ENCODE measurements around the gene LHFPL2. TPM values are rescaled to one million over a fixed set of nuclear protein-coding genes. Genes with fewer than 3 reads are reported as not detected.

Gene LHFPL2
- total RNA-seq, 4 donors from 2014 or later, result 14.7 to 127 (median 28.0) TPM

- Histone ChIP-seq H3K27ac (peak overlapping the region; percentile 68 to 73), H3K4me3 (no peak overlapping the region), H3K9me3 (no peaks in the 10 kb centered on the region), H3K27me3 (no peaks in the 10 kb centered on the region), H3K36me3 (no peaks in the 10 kb centered on the region), H3K4me1 (no peaks in the 10 kb centered on the region)
- DNase-seq, result no peak
- intact Hi-C loops (cut with DNase I; ENCODE audit: low total_unique reads), result no loop called here
- no peak for TF ChIP-seq CTCF (IDR thresholded peaks at IDR 0.05)
- TF ChIP-seq POLR2A (IDR thresholded peaks at IDR 0.05), result no peak
These were observed 47.7 kb downstream of the LHFPL2 start for GRCh38 chr5:78600687-78601414.

GRCh38 chr5:78598973-78599372 is 49.6 kb downstream of the LHFPL2 start:
- Histone ChIP-seq H3K9me3 (no peaks in the 10 kb centered on the region), H3K36me3 (no peaks in the 10 kb centered on the region), H3K4me1 (peaks cover 6 to 10% of the 10 kb centered on the region in 2 donors), H3K27me3 (no peaks in the 10 kb centered on the region), H3K27ac (peak overlapping the region; percentile 68 to 73), H3K4me3 (no peak overlapping the region)
- no peak for DNase-seq
- intact Hi-C loops (cut with DNase I; ENCODE audit: low total_unique reads), result no loop called here
- TF ChIP-seq CTCF (IDR thresholded peaks at IDR 0.05), result no peak
- no peak for TF ChIP-seq POLR2A (IDR thresholded peaks at IDR 0.05)

- H3K4me1 ChIP-seq, result peaks cover 7 to 14% of the 10 kb centered on the region in 2 donors
- no peaks in the 10 kb centered on the region for H3K36me3 ChIP-seq
- intact Hi-C loops (cut with DNase I; ENCODE audit: low total_unique reads), result no loop called here
- no peaks in the 10 kb centered on the region for H3K9me3 ChIP-seq
- H3K27me3 ChIP-seq, result no peaks in the 10 kb centered on the region
- no peak for DNase-seq
- H3K27ac ChIP-seq, result peak overlapping the region; percentile 68 to 72
- no peak overlapping the region for H3K4me3 ChIP-seq
- TF ChIP-seq POLR2A (IDR thresholded peaks at IDR 0.05) (no peak), CTCF (IDR thresholded peaks at IDR 0.05) (no peak)
These were observed 50.6 kb downstream of the LHFPL2 start for GRCh38 chr5:78597974-78598371.

- H3K36me3 ChIP-seq, result no peaks in the 10 kb centered on the region
- no peak overlapping the region for H3K4me3 ChIP-seq
- H3K4me1 ChIP-seq, result peaks cover 7 to 14% of the 10 kb centered on the region in 2 donors
- no peak for TF ChIP-seq POLR2A (IDR thresholded peaks at IDR 0.05)
- DNase-seq, result no peak
- no peaks in the 10 kb centered on the region for H3K27me3 ChIP-seq
- intact Hi-C loops (cut with DNase I; ENCODE audit: low total_unique reads), result no loop called here
- no peaks in the 10 kb centered on the region for H3K9me3 ChIP-seq
- H3K27ac ChIP-seq, result peak overlapping the region; percentile 68 to 72
These were observed 51.3 kb downstream of the LHFPL2 start for GRCh38 chr5:78597068-78597973.

GRCh38 chr5:78595458-78595921 is 53.1 kb downstream of the LHFPL2 start:
- intact Hi-C loops (cut with DNase I; ENCODE audit: low total_unique reads), result no loop called here
- Histone ChIP-seq H3K27ac (peak overlapping the region; percentile 72 to 82), H3K4me1 (peaks cover 7 to 14% of the 10 kb centered on the region in 2 donors), H3K36me3 (no peaks in the 10 kb centered on the region), H3K4me3 (no peak overlapping the region), H3K9me3 (no peaks in the 10 kb centered on the region), H3K27me3 (no peaks in the 10 kb centered on the region)
- TF ChIP-seq CTCF (IDR thresholded peaks at IDR 0.05), result no peak
- TF ChIP-seq POLR2A (IDR thresholded peaks at IDR 0.05), result no peak
- DNase-seq, result no peak

Data from uterus (tissue), 4 donors.